Ishikawa (cell line): ENCODE measurements around the gene ZC3H12C.

Experiments
- EP300 ChIP-seq: IDR thresholded peaks from 2 replicates; pipeline ENCODE4 v1.6.1; 2012; ENCODE audit warnings: borderline replicate concordance
- FOXM1 ChIP-seq: IDR thresholded peaks from 2 replicates; pipeline ENCODE4 v1.6.1; 2012; ENCODE audit warnings: low read depth, borderline replicate concordance
- MAX ChIP-seq: IDR thresholded peaks from 2 replicates; pipeline ENCODE4 v1.6.1; 2012
- NFIC ChIP-seq: IDR thresholded peaks from 2 replicates; pipeline ENCODE4 v1.6.1; 2012
- RAD21 ChIP-seq: IDR thresholded peaks from 2 replicates; pipeline ENCODE4 v1.6.1; 2012; ENCODE audit warnings: low read depth
- REST ChIP-seq: IDR thresholded peaks from 2 replicates; pipeline ENCODE4 v1.6.1; 2012; ENCODE audit warnings: low read depth, mild to moderate bottlenecking
- TAF1 ChIP-seq: IDR thresholded peaks from 2 replicates; pipeline ENCODE4 v1.6.1; 2012; ENCODE audit warnings: low read depth, mild to moderate bottlenecking
- TCF12 ChIP-seq: IDR thresholded peaks from 2 replicates; pipeline ENCODE4 v1.6.1; 2012; ENCODE audit warnings: low read depth
- USF1 ChIP-seq: IDR thresholded peaks from 2 replicates; pipeline ENCODE4 v1.6.1; 2012
- YY1 ChIP-seq: IDR thresholded peaks from 2 replicates; pipeline ENCODE4 v1.6.1; 2012; ENCODE audit warnings: low read depth

GRCh38 chr11:110185599-110185998 lies 92.4 kb downstream of the ZC3H12C start:
- TF ChIP-seq TAF1 = no peak
- no peak for TF ChIP-seq REST
- no peak for TF ChIP-seq USF1
- no peak for TF ChIP-seq RAD21
- TF ChIP-seq EP300 = no peak
- TF ChIP-seq YY1 = no peak
- TF ChIP-seq TCF12 = no peak
- no peak for TF ChIP-seq FOXM1
- TF ChIP-seq NFIC = no peak
- TF ChIP-seq MAX = no peak
